ENCODE data around the gene HTR3D.

DNA sequence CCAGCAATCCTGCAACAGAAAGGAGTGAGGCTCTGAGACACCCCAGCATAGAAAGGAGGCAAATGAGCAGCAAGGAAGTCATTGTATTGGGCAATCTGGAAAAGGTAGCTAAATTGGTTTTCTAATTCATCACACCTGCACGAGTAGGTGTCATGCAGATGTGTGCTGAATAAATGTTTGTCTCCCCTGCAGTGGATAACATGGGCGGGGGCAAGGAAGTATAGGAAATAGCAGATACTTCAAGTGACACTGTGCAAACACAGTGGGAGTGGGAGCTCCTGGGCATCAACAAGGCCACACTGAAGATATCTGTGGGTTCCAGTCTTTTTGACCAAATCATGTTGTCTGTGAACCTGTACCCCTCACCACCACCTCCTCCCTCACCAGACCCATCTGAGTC, 50.9 kb downstream of the HTR3D start:
- TF ChIP-seq GATA2 (CRISPR knock-in tag; IDR thresholded peaks at IDR 0.05) (no peak), ZKSCAN1 (IDR thresholded peaks at IDR 0.05; ENCODE audit: low read depth, low read length) (no peak), EP300 (IDR thresholded peaks at IDR 0.05; ENCODE audit: low read length) (no peak), RFX5 (IDR thresholded peaks at IDR 0.05; ENCODE audit: low read depth, low read length) (no peak), CREM (IDR thresholded peaks at IDR 0.05; ENCODE audit: low read depth) (no peak)
- TF ChIP-seq, protein P1, sequence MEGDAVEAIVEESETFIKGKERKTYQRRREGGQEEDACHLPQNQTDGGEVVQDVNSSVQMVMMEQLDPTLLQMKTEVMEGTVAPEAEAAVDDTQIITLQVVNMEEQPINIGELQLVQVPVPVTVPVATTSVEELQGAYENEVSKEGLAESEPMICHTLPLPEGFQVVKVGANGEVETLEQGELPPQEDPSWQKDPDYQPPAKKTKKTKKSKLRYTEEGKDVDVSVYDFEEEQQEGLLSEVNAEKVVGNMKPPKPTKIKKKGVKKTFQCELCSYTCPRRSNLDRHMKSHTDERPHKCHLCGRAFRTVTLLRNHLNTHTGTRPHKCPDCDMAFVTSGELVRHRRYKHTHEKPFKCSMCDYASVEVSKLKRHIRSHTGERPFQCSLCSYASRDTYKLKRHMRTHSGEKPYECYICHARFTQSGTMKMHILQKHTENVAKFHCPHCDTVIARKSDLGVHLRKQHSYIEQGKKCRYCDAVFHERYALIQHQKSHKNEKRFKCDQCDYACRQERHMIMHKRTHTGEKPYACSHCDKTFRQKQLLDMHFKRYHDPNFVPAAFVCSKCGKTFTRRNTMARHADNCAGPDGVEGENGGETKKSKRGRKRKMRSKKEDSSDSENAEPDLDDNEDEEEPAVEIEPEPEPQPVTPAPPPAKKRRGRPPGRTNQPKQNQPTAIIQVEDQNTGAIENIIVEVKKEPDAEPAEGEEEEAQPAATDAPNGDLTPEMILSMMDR (IDR thresholded peaks at IDR 0.05 in 2 of 3, conservative IDR thresholded peaks at IDR 0.05 in 1 of 3; ENCODE audit: insufficient read depth in 2 of 3, low read depth in 1 of 3, low read length in 3 of 3): no peak
